Measurements from ENCODE around the gene NFIL3. TPM values are rescaled to one million over a fixed set of nuclear protein-coding genes. Genes with fewer than 3 reads are reported as not detected.

Gene NFIL3, protein sequence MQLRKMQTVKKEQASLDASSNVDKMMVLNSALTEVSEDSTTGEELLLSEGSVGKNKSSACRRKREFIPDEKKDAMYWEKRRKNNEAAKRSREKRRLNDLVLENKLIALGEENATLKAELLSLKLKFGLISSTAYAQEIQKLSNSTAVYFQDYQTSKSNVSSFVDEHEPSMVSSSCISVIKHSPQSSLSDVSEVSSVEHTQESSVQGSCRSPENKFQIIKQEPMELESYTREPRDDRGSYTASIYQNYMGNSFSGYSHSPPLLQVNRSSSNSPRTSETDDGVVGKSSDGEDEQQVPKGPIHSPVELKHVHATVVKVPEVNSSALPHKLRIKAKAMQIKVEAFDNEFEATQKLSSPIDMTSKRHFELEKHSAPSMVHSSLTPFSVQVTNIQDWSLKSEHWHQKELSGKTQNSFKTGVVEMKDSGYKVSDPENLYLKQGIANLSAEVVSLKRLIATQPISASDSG
- total RNA-seq: 22.0 and 24.4 TPM in 2 replicates

DNA sequence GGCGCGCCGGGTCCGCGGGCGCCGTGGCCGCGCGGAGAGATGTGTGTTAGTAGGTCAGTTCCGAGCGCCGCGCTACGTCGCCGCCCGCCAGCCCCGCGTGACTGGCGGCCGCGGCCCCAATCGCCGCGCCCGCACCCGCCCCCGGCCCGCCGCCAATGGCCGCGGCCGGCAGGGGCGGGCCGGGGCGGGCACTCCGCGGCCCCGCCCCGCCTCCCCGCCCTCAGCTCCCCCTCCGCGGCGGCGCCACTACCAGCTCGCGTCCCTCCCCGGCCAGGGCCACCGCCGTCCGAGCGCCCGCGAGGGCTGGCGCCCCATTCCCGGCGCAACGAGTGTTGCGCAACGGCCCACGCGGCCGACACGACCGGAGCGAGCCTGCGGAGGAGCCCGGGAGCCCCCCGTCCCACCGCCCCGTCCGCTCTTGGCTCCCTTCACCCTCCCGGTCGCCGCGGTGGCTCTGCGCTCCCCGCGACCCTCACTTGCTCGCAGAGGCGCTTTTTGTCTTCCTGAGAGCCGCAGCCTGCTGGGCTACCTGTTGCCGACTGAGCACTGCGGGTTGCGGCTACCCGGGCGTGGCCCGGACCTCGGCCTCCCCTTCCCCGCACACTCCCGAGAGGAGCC lies at the start of gene NFIL3:
Gene NFIL3 (minus strand): TSS at position 48 of the 618 bp plus-strand sequence. CDS start 13,098 bp downstream, outside the sequence.

GRCh38 chr9:91361291-91362050 lies 62.2 kb downstream of the NFIL3 start, which contains the start of gene AUH:
AUH (minus strand) TSS chr9:91361918; CDS start chr9:91361889, 29 bp downstream.

Other genes with a start within 250 kb of the NFIL3 start
- 11.1 and 13.4 TPM in 2 replicates for gene AUH, start 61.9 kb downstream of the NFIL3 start, total RNA-seq

Measured in bronchus fibroblast of lung (primary cell).